Duodenal mucosa (tissue), 2 donors: ENCODE measurements around the gene GAA.
"Not testable (repeated sequence)": the region's sequence is repeated elsewhere in the genome, so short reads cannot be mapped to it uniquely, and the experiment has no call there.

Source experiments
- H3K27ac ChIP-seq: one replicate; pipeline ENCODE4 v1.7.0; 2013; ENCODE audit warnings: low read depth, low read length
- H3K27me3 ChIP-seq, 2 donors: one replicate each; pipeline ENCODE4 v1.7.0; 2013; ENCODE audit warnings: low read length in 2 of 2, control low read depth in 1 of 2; ENCODE audit not compliant: insufficient read depth in 2 of 2, control insufficient read depth in 1 of 2
- H3K36me3 ChIP-seq, 2 donors: one replicate each; pipeline ENCODE4 v1.7.0; 2013; ENCODE audit warnings: low read length in 2 of 2, control low read depth in 1 of 2; ENCODE audit not compliant: insufficient read depth in 2 of 2, control insufficient read depth in 1 of 2
- H3K4me1 ChIP-seq, 2 donors: one replicate each; pipeline ENCODE4 v1.7.0; 2013; ENCODE audit warnings: low read length in 2 of 2, control low read depth in 1 of 2; ENCODE audit not compliant: insufficient read depth in 2 of 2, control insufficient read depth in 1 of 2
- H3K4me3 ChIP-seq, 2 donors: one replicate each; pipeline ENCODE4 v1.7.0; 2013; ENCODE audit warnings: low read length in 2 of 2, low read depth in 1 of 2
- H3K9ac ChIP-seq, 2 donors: one replicate each; pipeline ENCODE4 v1.7.0; 2013; ENCODE audit warnings: low read length in 2 of 2, low read depth in 1 of 2
- H3K9me3 ChIP-seq, 2 donors: one replicate each; pipeline ENCODE4 v1.7.0; 2013; ENCODE audit warnings: low read length in 2 of 2, control low read depth in 1 of 2; ENCODE audit not compliant: control insufficient read depth in 1 of 2

GAA gene

DNA sequence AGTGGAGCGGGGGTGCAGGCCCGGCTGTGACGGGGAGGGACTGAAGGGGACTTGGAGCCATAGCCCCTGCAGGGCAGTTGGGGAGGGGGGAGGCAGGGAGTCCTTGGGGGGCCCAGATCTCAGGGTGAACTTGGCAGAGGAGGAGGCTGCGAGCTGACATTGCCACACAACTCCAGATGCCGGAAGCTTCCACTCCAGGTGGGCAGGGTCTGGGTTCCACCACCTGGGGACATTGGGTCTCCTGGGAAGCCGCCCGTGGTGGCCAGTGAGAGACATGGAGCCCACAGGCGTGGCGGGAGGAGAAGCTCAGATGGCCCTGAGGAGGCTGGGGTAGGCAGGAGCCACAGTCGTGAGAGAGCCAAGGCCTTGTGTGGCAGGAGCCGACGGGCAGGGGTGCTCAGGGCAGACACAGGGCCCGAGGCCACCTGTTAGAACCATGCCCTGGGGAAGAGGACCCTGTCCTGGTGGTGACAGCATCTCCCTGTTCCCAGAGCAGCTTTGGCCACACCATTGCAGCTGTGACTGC, 18.2 kb upstream of the GAA start:
- H3K9ac ChIP-seq, result no peak overlapping the region
- H3K27ac ChIP-seq, result no peak overlapping the region
- H3K36me3 ChIP-seq, result no peaks in the 10 kb centered on the region
- no peak overlapping the region for H3K4me3 ChIP-seq
- no peaks in the 10 kb centered on the region for H3K27me3 ChIP-seq
- no peaks in the 10 kb centered on the region for H3K9me3 ChIP-seq
- H3K4me1 ChIP-seq, result no peaks in the 10 kb centered on the region

DNA sequence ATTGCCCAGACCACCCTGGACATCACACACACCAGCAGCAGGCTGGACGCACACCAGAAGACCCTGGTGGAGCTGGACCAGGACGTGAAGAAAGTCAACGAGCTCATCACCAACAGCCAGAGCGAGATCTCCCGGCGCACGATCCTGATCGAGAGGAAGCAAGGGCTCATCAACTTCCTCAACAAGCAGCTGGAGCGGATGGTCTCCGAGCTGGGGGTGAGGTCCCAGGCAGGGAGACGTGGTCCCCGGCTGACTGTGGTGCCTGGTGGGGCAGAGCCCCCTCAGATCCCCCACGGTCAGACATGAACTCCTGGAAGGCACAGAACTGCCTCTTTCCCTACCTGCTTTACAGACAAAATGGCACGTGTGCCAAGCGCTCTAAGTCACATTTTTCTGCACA, 16.6 kb upstream of the GAA start:
- no peak overlapping the region for H3K27ac ChIP-seq
- H3K4me3 ChIP-seq, result no peak overlapping the region
- H3K4me1 ChIP-seq, result no peaks in the 10 kb centered on the region
- H3K36me3 ChIP-seq, result no peaks in the 10 kb centered on the region
- no peaks in the 10 kb centered on the region for H3K9me3 ChIP-seq
- no peak overlapping the region for H3K9ac ChIP-seq
- no peaks in the 10 kb centered on the region for H3K27me3 ChIP-seq

DNA sequence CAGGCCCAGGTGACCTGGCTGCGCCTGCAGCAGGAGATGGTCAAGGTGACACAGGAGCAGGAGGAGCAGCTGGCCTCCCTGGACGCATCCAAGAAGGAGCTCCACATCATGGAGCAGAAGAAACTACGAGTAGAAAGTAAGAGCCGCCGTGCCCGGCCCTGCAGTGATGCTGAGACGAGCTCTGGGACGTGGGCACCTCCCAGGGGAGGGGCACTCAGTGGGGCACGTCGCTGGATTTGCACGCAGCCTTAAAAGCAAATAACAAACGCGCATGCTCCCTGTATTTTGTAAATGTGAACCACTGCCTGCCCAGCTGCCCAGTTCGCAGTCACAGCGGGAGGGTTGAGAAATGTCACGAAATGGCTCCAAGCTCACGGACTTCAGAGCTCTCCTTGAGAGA, 15.3 kb upstream of the GAA start:
- no peaks in the 10 kb centered on the region for H3K36me3 ChIP-seq
- H3K27me3 ChIP-seq, result no peaks in the 10 kb centered on the region
- no peaks in the 10 kb centered on the region for H3K9me3 ChIP-seq
- no peaks in the 10 kb centered on the region for H3K4me1 ChIP-seq
- no peak overlapping the region for H3K4me3 ChIP-seq
- no peak overlapping the region for H3K27ac ChIP-seq
- H3K9ac ChIP-seq, result no peak overlapping the region

DNA sequence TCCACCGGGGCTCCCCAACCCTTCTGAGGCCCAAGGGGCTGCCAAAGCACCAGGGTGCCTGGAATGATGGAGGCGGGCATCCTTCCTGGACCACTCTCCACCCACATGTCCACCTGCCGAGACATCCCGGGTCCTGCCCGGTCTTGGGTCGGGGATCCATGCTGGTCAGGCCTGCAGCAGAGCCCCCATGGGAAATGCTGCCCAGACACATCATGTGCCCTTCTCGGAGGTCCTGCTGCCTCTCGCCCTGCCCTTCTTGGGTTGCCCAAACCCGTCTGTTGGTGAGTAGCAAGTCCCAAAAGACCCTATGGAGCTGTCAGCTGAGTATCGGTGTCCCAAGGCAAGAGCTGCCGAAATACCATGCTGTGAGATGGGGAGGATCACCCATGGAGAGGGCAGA, 14.8 kb upstream of the GAA start:
- Histone ChIP-seq H3K9ac (no peak overlapping the region), H3K27me3 (no peaks in the 10 kb centered on the region), H3K4me1 (no peaks in the 10 kb centered on the region), H3K27ac (no peak overlapping the region), H3K36me3 (no peaks in the 10 kb centered on the region), H3K9me3 (no peaks in the 10 kb centered on the region), H3K4me3 (no peak overlapping the region)

DNA sequence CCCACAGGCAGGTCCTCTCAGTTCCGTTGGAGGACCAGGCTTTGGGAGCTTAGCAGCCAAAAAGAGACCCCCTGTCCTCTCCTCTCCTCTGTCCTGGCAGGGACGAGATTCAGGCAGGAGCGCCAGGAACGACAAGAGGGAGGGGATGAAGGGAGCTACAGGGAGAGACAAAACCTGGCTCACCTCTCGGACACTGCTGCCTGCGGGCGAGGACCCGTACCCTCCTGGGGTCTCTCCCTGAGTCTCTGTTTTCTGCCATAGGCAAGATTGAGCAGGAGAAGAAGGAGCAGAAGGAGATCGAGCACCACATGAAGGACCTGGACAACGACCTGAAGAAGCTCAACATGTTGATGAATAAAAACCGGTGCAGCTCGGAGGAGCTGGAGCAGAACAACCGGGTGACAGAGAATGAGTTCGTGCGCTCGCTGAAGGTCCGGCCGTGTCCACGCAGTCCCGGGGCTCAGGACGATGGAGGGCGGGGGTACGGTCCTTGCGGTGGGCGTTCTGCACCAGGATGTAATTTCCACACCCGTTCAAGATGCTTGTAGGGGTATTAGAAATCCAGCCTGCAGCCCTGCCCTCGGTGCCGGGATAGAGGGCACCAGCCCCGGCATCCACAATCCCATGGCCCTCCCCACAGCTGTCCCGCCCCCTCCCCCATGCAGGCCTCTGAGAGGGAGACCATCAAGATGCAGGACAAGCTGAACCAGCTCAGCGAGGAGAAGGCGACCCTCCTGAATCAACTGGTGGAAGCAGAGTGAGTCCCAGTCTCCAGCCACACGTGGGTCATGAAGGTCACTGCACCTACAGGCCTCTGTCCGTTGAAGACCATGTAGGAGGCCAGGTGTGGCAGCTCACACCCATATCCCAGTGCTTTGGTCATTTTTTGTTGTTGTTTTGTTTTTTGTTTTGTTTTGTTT, 13.8 kb upstream of the GAA start:
- H3K9ac ChIP-seq, result no peak overlapping the region
- H3K27ac ChIP-seq, result no peak overlapping the region
- H3K4me3 ChIP-seq, result no peak overlapping the region
- H3K4me1 ChIP-seq, result no peaks in the 10 kb centered on the region
- no peaks in the 10 kb centered on the region for H3K36me3 ChIP-seq
- H3K9me3 ChIP-seq, result no peaks in the 10 kb centered on the region
- no peaks in the 10 kb centered on the region for H3K27me3 ChIP-seq

DNA sequence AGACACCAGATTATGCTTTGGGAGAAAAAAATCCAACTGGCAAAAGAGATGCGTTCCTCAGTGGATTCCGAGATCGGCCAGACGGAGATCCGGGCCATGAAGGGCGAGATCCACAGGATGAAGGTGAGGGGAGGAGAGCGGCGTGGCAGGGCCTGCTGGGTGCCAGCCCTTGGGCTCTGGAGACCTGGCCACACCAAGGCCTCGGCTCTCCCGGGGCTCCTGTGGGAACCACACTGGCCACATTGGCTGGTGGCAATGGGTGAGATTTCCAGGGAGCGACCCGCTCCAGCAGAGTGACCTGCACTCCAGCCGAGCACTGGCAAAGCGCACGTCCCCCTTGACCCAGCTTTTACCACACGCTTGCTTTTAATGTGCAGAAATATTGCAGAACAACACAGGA, 11.6 kb upstream of the GAA start:
- no peaks in the 10 kb centered on the region for H3K27me3 ChIP-seq
- H3K4me1 ChIP-seq, result no peaks in the 10 kb centered on the region
- no peak overlapping the region for H3K4me3 ChIP-seq
- H3K36me3 ChIP-seq, result no peaks in the 10 kb centered on the region
- no peaks in the 10 kb centered on the region for H3K9me3 ChIP-seq
- H3K27ac ChIP-seq, result no peak overlapping the region
- no peak overlapping the region for H3K9ac ChIP-seq

DNA sequence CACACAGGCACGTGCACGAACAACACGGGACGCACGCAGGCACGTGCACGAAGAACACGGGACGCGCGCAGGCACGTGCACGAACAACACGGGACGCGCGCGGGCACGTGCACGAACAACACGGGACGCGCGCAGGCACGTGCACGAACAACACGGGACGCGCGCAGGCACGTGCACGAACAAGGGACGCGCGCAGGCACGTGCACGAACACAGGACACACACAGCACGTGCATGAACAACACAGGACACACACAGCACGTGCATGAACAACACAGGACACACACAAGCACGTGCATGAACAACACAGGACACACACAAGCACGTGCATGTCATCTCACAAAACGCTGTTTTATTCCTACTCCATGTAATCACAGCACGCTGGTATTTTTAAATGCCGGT, 11.2 kb upstream of the GAA start:
- not testable (repeated sequence) for H3K27ac ChIP-seq, H3K27me3 ChIP-seq, H3K36me3 ChIP-seq, H3K9me3 ChIP-seq, H3K9ac ChIP-seq, H3K4me3 ChIP-seq, H3K4me1 ChIP-seq

DNA sequence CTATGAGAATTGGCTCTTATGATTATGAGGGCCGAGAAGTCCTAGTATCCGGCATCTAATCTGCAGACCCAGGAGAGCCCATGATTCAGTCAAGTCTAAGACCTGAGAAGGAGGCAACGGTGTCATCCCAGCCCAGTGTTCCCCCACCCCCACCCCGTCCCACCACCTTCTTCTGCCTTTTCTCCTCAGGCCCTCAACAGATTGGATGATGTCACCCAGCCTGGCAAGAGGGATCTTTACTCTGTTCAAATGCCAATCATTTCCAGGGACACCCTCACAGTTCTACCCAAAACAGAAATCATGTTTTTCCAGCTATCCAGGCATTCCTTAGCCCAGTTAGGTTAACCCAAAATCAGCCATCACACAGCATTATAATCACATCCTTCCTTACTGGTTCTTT, 10.0 kb upstream of the GAA start:
- H3K27ac ChIP-seq, result no peak overlapping the region
- no peaks in the 10 kb centered on the region for H3K4me1 ChIP-seq
- no peak overlapping the region for H3K9ac ChIP-seq

DNA sequence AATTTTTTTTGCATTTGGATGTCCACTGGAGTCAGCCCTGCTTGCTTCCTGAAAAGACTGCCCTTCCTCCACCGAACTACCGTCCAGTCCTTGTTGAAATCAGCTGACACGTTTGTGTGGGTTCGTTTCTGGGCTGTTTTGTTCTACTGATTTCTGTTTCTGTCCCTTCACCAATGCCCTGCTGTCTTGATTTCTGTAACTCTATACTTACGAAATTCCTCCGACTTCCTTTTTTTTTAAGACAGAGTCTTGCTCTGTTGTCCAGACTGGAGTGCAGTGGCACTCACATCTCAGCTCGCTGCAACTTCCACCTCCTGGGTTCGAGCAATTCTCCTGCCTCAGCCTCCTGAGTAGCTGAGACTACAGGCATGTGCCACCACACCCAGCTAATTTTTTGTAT, 8.4 kb upstream of the GAA start:
- H3K27ac ChIP-seq, result peak overlapping the region; percentile 36
- H3K4me1 ChIP-seq, result no peaks in the 10 kb centered on the region
- H3K9ac ChIP-seq, result no peak overlapping the region
- H3K36me3 ChIP-seq, result no peaks in the 10 kb centered on the region
- H3K27me3 ChIP-seq, result no peaks in the 10 kb centered on the region
- H3K4me3 ChIP-seq, result no peak overlapping the region
- no peaks in the 10 kb centered on the region for H3K9me3 ChIP-seq

More for the DNA sequence above, 10.0 kb upstream of the GAA start:
- Histone ChIP-seq H3K9me3 (no peaks in the 10 kb centered on the region), H3K27me3 (no peaks in the 10 kb centered on the region), H3K4me3 (no peak overlapping the region), H3K36me3 (no peaks in the 10 kb centered on the region)

DNA sequence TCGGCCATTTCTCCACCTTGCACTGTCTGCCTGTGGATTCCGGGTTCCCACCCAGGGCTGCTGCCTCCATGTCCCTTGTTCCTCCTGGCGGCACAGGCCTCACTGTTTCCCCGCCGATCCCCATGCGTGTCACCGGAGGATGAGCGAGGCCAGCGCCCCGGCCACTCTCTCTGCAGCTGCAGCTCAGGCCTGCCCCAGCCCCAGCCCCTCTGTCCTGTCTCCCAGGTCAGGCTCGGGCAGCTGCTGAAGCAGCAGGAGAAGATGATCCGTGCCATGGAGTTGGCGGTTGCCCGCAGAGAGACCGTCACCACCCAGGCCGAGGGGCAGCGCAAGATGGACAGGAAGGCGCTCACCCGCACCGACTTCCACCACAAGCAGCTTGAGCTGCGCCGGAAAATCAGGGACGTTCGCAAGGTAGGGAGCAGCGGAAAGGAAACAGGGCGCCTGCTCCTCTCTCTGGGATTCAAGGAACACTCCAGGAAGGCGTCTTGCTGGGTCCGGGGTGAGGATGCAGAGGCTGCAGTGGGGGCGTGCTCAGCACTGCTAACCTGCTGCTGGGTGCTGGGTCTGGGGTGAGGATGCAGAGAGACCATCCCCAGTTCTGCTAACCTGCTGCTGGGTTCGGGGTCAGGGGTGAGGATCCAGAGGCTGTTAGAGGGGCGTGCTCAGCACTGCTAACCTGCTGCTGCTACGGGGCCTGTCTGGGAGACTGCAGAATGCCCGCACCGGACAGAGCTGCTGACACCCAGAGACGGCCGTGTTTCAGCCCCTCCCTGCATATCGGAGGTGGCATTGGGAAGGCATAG, 6.1 kb upstream of the GAA start:
- Histone ChIP-seq H3K9ac (no peak overlapping the region), H3K27me3 (no peaks in the 10 kb centered on the region), H3K4me1 (no peaks in the 10 kb centered on the region), H3K27ac (no peak overlapping the region), H3K36me3 (no peaks in the 10 kb centered on the region), H3K9me3 (no peaks in the 10 kb centered on the region), H3K4me3 (no peak overlapping the region)
